Activated B cell treated with CpG ODN at 0.5 μM for 24 hours (primary cell): Measurements from ENCODE around the gene OTOP2. TPM values are rescaled to one million over a fixed set of nuclear protein-coding genes. Genes with fewer than 3 reads are reported as not detected.

Source experiments
- ATAC-seq: fragments of 200-7000 bp; cut with Tn5 transposase; one replicate; pipeline ENCODE4 v1.10.0; 2021; ENCODE audit warnings: low read depth, mild to moderate bottlenecking, moderate library complexity
- CTCF ChIA-PET: fragments of 350-600 bp; sonication (Branson Sonifier 250); formaldehyde crosslinking; loops from one replicate; lab custom pipeline; 2021; ENCODE audit warnings: antibody characterized with exemption; lab: Charles Lee
- POLR2A ChIA-PET: fragments of 350-600 bp; sonication (Branson Sonifier 250); formaldehyde crosslinking; loops from one replicate; lab custom pipeline; 2021; ENCODE audit warnings: antibody characterized with exemption; lab: Charles Lee
- DNase-seq: peaks from one replicate; pipeline ENCODE4 v3.0.0; 2022
- H3K27ac Mint-ChIP-seq: one replicate; pipeline ENCODE4 v1.8.0; 2020; ENCODE audit warnings: mixed read lengths
- H3K27me3 Mint-ChIP-seq: one replicate; pipeline ENCODE4 v1.8.0; 2021; ENCODE audit warnings: mixed read lengths
- H3K36me3 Mint-ChIP-seq: one replicate; pipeline ENCODE4 v1.8.0; 2021; ENCODE audit warnings: low read depth, mixed read lengths
- H3K4me1 Mint-ChIP-seq: one replicate; pipeline ENCODE4 v1.8.0; 2021; ENCODE audit warnings: mixed read lengths
- H3K4me3 Mint-ChIP-seq: one replicate; pipeline ENCODE4 v1.8.0; 2020; ENCODE audit warnings: mild to moderate bottlenecking, mixed read lengths
- H3K9me3 Mint-ChIP-seq: one replicate; pipeline ENCODE4 v1.8.0; 2020; ENCODE audit warnings: mixed read lengths
- intact Hi-C: fragments of 100-400 bp; cut with micrococcal nuclease; formaldehyde crosslinking; loops from one replicate; pipeline ENCODE4 v1.15.1; 2024
- total RNA-seq: library from RNA; stranded (reverse); gene quantifications from 2 replicates; pipeline ENCODE4 v1.2.3, GENCODE V29; 2022
- TF ChIP-seq, protein P1 (sequence below): fragments of 200-600 bp; IDR thresholded peaks from one replicate; pipeline ENCODE4 v1.8.0; 2022; ENCODE audit warnings: antibody characterized with exemption, mild to moderate bottlenecking

The OTOP2 gene
- total RNA-seq, 1 donor from 2014 or later: not detected

DNA sequence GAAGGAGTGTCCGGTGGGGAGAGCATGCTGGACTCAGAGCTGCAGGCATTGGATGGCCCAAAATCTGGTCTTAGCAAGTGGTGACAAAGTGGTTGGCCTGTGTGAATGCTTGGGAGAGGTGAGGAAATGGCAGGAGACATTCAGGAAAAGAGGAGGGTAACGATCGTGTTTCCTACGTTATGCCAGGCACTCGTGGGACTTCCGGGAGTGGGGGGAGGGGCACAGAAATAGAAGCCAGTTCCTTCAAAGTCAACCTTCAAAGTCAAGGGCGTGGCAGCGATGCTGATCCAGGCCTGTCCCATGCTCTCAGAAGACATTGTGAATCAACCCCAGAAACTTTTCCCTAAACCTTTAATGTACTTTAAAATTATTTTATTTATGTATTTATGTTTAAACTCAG lies 15.5 kb downstream of the OTOP2 start:
- intact Hi-C loops: loop anchor here (5.0 kb wide), 1 partner anchor 37 kb away; no protein-coding TSS in a partner anchor
- Mint-ChIP-seq H3K9me3 (no peaks in the 10 kb centered on the region), H3K4me1 (no peaks in the 10 kb centered on the region), H3K27ac (no peak overlapping the region), H3K36me3 (no peaks in the 10 kb centered on the region), H3K27me3 (peaks cover 56% of the 10 kb centered on the region), H3K4me3 (no peak overlapping the region)
- TF ChIP-seq, protein P1, sequence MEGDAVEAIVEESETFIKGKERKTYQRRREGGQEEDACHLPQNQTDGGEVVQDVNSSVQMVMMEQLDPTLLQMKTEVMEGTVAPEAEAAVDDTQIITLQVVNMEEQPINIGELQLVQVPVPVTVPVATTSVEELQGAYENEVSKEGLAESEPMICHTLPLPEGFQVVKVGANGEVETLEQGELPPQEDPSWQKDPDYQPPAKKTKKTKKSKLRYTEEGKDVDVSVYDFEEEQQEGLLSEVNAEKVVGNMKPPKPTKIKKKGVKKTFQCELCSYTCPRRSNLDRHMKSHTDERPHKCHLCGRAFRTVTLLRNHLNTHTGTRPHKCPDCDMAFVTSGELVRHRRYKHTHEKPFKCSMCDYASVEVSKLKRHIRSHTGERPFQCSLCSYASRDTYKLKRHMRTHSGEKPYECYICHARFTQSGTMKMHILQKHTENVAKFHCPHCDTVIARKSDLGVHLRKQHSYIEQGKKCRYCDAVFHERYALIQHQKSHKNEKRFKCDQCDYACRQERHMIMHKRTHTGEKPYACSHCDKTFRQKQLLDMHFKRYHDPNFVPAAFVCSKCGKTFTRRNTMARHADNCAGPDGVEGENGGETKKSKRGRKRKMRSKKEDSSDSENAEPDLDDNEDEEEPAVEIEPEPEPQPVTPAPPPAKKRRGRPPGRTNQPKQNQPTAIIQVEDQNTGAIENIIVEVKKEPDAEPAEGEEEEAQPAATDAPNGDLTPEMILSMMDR: no peak
- ATAC-seq: no peak
- ChIA-PET CTCF (no interaction called here), POLR2A (no interaction called here)
- DNase-seq: no peak

DNA sequence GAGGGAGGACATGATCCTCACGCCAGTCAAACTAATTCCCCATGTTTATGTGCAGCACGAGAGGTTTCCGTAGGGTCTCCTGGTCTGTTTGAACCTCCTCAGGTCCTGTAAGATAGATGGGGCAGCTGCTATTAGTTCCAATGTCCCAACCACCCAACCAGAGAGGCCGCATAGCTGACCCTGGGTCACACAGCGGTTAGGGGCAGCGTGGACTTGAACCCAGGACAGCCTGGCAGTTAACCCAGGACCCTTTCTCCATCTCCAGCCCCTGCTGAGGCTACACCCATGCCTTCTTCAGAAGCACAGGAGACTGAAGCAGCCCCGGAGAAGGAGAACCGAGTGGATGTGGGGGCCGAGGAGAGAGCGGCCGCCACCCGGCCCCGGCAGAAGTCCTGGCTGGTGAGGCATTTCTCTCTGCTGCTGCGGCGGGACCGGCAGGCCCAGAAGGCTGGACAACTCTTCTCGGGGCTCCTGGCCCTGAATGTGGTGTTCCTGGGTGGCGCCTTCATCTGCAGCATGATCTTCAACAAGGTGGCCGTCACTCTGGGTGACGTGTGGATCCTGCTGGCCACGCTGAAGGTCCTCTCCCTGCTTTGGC lies 17.2 kb downstream of the OTOP2 start:
- H3K27ac Mint-ChIP-seq: no peak overlapping the region
- no peaks in the 10 kb centered on the region for H3K36me3 Mint-ChIP-seq
- TF ChIP-seq, protein P1: no peak
- DNase-seq (no peak), ATAC-seq (no peak)
- ChIA-PET CTCF (no interaction called here), POLR2A (no interaction called here)
- peaks cover 54% of the 10 kb centered on the region for H3K27me3 Mint-ChIP-seq
- H3K4me3 Mint-ChIP-seq: no peak overlapping the region
- H3K4me1 Mint-ChIP-seq: no peaks in the 10 kb centered on the region
- intact Hi-C loops: no loop called here
- no peaks in the 10 kb centered on the region for H3K9me3 Mint-ChIP-seq

DNA sequence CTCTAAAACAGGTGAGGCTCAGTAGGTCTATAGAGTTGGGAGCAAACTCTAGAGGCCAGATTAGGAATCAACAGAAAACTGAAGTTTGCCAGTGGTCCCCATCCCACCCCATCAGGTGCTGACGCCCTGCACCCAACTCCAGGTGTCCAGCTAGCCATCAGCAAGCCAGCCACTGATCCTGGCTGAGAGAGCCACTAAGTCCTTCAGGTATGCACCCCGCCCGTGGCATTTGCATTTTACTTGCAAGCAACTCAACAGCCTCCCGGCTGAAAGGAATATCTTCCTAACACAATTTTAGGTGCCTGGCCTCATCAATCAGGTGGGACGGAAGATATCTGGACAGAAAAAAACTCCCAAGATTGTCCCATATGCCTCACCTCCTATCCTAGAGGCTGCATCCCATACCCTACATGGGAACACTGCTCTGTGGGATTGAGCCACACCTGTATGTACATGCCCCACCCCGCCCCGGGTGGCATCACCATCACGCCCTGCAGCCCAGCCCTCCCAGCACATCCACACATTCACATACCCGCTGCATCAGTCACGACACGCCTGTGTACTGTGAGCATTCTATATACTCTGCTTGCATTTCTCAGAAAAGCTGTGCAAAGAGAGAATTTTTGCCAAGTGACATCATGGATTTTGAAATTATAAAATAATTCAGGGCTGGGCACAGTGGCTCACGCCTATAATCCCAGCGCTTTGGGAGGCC lies 19.9 kb downstream of the OTOP2 start:
- Mint-ChIP-seq H3K27me3 (peaks cover 36% of the 10 kb centered on the region), H3K9me3 (no peaks in the 10 kb centered on the region), H3K4me1 (no peaks in the 10 kb centered on the region), H3K27ac (no peak overlapping the region), H3K4me3 (no peak overlapping the region), H3K36me3 (no peaks in the 10 kb centered on the region)
- TF ChIP-seq, protein P1: no peak
- POLR2A ChIA-PET: no interaction called here
- CTCF ChIA-PET: no interaction called here
- DNase-seq: no peak
- ATAC-seq: no peak
- intact Hi-C loops: no loop called here

DNA sequence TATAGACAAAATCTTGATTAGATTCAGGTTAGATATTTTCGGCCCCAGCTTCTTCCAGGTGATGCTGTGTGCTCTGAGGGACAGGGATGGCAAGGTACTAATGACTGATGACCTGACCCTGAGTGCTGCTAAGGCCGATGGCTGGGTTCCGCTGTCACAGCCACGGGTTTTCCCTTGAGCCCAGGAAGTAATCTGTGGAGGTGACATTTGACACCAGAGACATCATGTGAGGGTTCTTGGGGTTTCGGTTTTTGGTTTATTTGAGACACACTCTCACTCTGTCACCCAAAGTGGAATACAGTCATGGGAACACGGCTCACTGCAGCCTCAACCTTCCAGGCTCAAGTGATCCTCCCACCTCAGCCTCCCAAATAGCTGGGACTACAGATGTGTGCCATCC lies 21.5 kb downstream of the OTOP2 start:
- no peaks in the 10 kb centered on the region for H3K36me3 Mint-ChIP-seq
- ATAC-seq: no peak
- H3K27ac Mint-ChIP-seq: no peak overlapping the region
- no peak for DNase-seq
- CTCF ChIA-PET: no interaction called here
- no peak overlapping the region for H3K4me3 Mint-ChIP-seq
- peaks cover 37% of the 10 kb centered on the region for H3K27me3 Mint-ChIP-seq
- H3K4me1 Mint-ChIP-seq: no peaks in the 10 kb centered on the region
- intact Hi-C loops: no loop called here
- no peaks in the 10 kb centered on the region for H3K9me3 Mint-ChIP-seq
- TF ChIP-seq, protein P1: no peak
- POLR2A ChIA-PET: no interaction called here

DNA sequence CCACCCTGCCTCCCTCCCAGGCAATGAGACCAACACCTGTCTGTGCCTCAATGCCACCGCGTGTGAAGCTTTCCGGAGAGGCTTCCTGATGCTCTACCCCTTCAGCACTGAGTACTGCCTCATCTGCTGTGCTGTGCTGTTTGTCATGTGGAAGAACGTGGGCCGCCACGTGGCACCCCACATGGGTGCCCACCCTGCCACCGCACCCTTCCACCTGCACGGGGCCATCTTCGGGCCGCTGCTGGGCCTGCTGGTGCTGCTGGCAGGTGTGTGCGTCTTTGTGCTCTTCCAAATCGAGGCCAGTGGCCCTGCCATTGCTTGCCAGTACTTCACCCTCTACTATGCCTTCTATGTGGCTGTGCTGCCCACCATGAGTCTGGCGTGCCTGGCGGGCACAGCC lies 22.6 kb downstream of the OTOP2 start:
- ATAC-seq: no peak
- Mint-ChIP-seq H3K9me3 (no peaks in the 10 kb centered on the region), H3K27ac (no peak overlapping the region), H3K4me3 (no peak overlapping the region), H3K36me3 (no peaks in the 10 kb centered on the region), H3K4me1 (no peaks in the 10 kb centered on the region), H3K27me3 (peaks cover 33% of the 10 kb centered on the region)
- POLR2A ChIA-PET: interaction anchor here (1.0 kb wide), 1 partner anchor 22 kb away, joined by 3 read pairs; the partner anchor contains the start of gene OTOP2
- CTCF ChIA-PET: interaction anchor here (1.2 kb wide), 1 partner anchor 11 kb away, joined by 3 read pairs; no protein-coding TSS in a partner anchor
- TF ChIP-seq, protein P1: no peak
- DNase-seq: no peak
- intact Hi-C loops: no loop called here
